HG03108 (cell line): Measurements from ENCODE around the gene PAPLN.
"Not testable (repeated sequence)": the region's sequence is repeated elsewhere in the genome, so short reads cannot be mapped to it uniquely, and the experiment has no call there.

Experiments
- ATAC-seq: cut with Tn5 transposase; IDR thresholded peaks from one replicate; pipeline ENCODE4 v1.9.1; 2021; ENCODE audit warnings: moderate library complexity; ENCODE audit not compliant: unreplicated experiment

PAPLN gene, protein sequence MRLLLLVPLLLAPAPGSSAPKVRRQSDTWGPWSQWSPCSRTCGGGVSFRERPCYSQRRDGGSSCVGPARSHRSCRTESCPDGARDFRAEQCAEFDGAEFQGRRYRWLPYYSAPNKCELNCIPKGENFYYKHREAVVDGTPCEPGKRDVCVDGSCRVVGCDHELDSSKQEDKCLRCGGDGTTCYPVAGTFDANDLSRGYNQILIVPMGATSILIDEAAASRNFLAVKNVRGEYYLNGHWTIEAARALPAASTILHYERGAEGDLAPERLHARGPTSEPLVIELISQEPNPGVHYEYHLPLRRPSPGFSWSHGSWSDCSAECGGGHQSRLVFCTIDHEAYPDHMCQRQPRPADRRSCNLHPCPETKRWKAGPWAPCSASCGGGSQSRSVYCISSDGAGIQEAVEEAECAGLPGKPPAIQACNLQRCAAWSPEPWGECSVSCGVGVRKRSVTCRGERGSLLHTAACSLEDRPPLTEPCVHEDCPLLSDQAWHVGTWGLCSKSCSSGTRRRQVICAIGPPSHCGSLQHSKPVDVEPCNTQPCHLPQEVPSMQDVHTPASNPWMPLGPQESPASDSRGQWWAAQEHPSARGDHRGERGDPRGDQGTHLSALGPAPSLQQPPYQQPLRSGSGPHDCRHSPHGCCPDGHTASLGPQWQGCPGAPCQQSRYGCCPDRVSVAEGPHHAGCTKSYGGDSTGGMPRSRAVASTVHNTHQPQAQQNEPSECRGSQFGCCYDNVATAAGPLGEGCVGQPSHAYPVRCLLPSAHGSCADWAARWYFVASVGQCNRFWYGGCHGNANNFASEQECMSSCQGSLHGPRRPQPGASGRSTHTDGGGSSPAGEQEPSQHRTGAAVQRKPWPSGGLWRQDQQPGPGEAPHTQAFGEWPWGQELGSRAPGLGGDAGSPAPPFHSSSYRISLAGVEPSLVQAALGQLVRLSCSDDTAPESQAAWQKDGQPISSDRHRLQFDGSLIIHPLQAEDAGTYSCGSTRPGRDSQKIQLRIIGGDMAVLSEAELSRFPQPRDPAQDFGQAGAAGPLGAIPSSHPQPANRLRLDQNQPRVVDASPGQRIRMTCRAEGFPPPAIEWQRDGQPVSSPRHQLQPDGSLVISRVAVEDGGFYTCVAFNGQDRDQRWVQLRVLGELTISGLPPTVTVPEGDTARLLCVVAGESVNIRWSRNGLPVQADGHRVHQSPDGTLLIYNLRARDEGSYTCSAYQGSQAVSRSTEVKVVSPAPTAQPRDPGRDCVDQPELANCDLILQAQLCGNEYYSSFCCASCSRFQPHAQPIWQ

GRCh38 chr14:73237219-73237785, at the start of gene PAPLN:
Gene PAPLN (plus strand): TSS chr14:73237506. CDS start chr14:73239779, 2,273 bp downstream.
- no peak for ATAC-seq

DNA sequence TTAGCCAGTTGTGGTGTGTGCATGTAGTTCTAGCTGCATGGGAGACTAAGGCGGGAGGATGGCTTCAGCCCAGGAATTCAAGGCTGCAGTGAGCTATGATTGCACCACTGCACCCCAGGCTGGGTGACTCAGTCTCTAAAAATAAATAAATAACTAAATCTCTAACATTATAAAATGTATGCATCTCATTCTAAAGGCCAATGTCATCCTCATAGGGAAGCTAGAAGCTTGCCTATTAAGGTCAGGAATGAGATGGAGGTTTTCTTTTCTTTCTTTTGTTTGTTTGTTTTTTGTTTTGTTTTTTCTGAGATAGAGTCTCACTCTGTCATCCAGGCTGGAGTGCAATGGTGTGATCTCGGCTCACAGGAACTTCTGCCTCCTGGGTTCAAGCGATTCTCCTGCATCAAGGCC, 48.8 kb upstream of the PAPLN start:
- ATAC-seq, result no peak

DNA sequence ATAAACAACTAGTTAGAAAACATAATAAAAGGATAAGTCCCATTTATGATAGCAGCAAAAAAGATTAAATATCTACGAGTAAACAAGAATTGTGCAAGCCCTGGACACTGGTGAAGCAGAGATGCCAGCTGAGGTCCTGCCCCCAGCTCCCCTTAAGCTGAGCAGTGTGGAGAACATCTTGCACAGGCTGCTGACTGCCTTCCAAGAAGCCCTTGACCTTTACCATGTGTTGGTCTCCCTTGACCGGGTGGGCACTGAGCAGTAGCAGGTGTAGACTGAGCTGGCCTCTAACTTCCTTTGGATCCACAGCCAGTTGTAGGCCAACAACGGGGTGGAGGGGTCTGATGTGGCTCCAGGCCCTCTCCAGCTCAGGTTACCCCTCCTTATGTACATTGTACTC, 47.7 kb upstream of the PAPLN start:
- no peak for ATAC-seq

- ATAC-seq, result no peak
Measured at GRCh38 chr14:73191441-73191840, 45.9 kb upstream of the PAPLN start.

- ATAC-seq, result not testable (repeated sequence)
Measured at GRCh38 chr14:73194306-73194705, 43.0 kb upstream of the PAPLN start.

- ATAC-seq, result no peak
Measured at GRCh38 chr14:73198253-73198652, 39.1 kb upstream of the PAPLN start.

GRCh38 chr14:73203527-73203926, 33.8 kb upstream of the PAPLN start:
- no peak for ATAC-seq

DNA sequence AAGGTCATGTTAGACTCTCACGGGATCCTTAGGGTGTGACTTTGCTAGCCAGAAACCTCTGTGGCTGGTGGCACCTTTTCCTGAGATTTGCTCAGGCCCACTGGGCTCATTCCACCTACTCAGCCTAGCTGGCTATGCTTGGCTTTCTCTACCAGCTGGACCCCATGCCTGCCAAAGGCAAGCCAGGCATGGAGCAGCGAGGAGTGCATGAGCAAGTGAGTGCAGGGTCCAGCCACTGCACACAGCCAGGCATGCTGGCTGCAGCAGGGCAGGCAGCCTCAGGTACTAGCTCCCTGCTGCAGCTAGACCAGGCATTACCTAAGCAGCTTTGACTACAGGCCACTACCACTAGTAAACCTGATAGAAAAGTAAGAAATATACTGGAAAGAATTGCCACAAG, 29.7 kb upstream of the PAPLN start:
- ATAC-seq, result no peak

- ATAC-seq, result no peak
Measured at GRCh38 chr14:73208390-73208789, 28.9 kb upstream of the PAPLN start.

DNA sequence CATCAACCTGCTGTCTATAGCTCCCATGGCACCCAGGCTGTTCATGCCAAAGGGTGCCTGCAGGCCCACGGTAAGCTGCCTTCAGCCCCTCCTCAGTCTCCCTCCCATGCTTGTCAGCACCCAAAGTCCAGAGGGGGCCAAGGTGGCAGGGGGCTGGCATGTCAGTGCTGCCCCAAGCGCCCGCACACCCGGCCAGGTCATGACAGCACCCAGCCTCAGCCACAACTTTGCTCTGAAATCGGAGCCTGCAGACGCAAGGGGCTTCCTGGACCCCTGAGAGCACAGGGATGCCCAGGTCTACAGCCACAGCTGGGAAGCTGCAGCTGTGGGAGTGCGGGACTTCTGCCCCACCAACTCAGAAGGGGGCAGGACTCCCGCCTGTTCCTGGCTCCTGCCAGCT, 28.5 kb upstream of the PAPLN start:
- no peak for ATAC-seq

GRCh38 chr14:73209953-73210352, 27.4 kb upstream of the PAPLN start:
- ATAC-seq, result no peak

GRCh38 chr14:73211251-73212040, 25.9 kb upstream of the PAPLN start:
- ATAC-seq, result no peak

GRCh38 chr14:73216030-73216429, 21.3 kb upstream of the PAPLN start:
- ATAC-seq, result no peak

DNA sequence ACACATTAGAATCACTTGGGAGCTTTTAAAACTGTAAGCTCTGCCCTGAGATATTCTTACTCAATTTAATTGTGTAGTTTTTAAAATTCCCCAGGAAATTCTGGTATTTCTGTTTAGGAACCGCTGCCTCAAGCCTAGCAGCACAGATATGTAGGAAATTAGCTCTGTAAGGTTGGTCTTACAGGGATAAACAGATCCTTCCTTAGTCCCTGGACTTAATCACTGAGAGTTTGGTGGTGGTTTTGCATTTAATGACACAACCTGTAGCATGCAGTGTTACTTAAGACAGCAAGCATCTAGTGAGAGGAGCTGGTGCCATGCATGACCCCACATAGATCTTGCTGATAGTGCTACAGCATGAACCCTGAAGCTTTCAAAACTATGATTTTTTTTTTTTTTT, 19.9 kb upstream of the PAPLN start:
- no peak for ATAC-seq

GRCh38 chr14:73220061-73220460, 17.2 kb upstream of the PAPLN start:
- no peak for ATAC-seq

DNA sequence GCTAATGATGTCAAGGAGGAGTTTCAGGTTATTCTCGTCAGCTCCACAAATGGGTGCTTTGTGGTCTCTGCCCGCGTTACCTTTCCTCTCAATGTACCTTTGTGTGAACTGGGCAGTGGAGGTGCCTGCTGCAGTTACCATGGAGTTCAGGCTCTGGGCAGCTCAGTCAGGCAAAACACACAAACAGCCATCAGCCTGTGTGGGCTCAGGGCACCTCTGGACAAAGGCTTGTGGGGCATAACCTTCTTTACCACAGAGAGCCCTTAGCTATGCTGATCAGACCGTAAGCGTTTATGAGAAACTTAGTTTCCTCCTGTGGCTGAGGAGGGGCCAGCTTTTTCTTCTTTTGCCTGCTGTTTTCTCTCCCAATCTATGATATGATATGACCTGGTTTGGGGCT, 16.7 kb upstream of the PAPLN start:
- ATAC-seq, result no peak

DNA sequence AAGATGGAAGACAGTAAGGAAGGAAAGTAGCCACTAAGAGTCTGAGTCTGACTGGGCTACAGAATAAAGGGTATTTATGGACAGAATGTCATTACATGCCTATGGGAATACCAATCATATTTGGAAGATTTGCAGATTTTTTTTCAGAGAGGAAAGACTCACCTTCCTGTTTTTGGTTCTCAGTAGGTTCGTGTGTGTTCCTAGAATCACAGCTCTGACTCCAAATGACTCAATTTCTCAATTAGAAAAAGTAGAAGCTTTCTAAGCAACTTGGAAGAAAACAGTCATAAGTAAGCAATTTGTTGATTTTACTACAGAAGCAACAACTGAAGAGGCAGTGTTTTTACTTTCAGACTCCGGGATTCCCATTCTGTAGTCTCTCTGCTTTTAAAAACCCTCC, 15.4 kb upstream of the PAPLN start:
- no peak for ATAC-seq

GRCh38 chr14:73223049-73223448, 14.3 kb upstream of the PAPLN start:
- peak; percentile 63 for ATAC-seq

- no peak for ATAC-seq
Measured at GRCh38 chr14:73225496-73225895, 11.8 kb upstream of the PAPLN start.
